Immature natural killer cell (primary cell): ENCODE measurements around the gene ADSS2. TPM values are rescaled to one million over a fixed set of nuclear protein-coding genes. Genes with fewer than 3 reads are reported as not detected.
"Not testable (repeated sequence)": the region's sequence is repeated elsewhere in the genome, so short reads cannot be mapped to it uniquely, and the experiment has no call there.

Source experiments
- DNase-seq, 3 donors: peaks; one replicate each; pipeline ENCODE4 v3.0.0; 2022; ENCODE audit warnings: mixed read lengths in 1 of 3
- H3K27ac Mint-ChIP-seq, 6 donors: one replicate each; pipeline ENCODE4 v1.8.0; 2020; ENCODE audit warnings: mixed read lengths in 6 of 6, mild to moderate bottlenecking in 5 of 6, inconsistent platforms in 4 of 6, moderate library complexity in 3 of 6
- H3K27me3 Mint-ChIP-seq, 3 donors: one replicate each; pipeline ENCODE4 v1.8.0; 2020 to 2021; ENCODE audit warnings: low read depth in 3 of 3, mild to moderate bottlenecking in 3 of 3, mixed read lengths in 3 of 3, moderate library complexity in 3 of 3, inconsistent platforms in 1 of 3
- H3K36me3 Mint-ChIP-seq, 3 donors: one replicate each; pipeline ENCODE4 v1.8.0; 2020; ENCODE audit warnings: mixed read lengths in 3 of 3, inconsistent platforms in 2 of 3, mild to moderate bottlenecking in 2 of 3
- H3K4me1 Mint-ChIP-seq, 2 donors: one replicate each; pipeline ENCODE4 v1.8.0; 2020; ENCODE audit warnings: inconsistent platforms in 2 of 2, mild to moderate bottlenecking in 2 of 2, mixed read lengths in 2 of 2, moderate library complexity in 1 of 2
- H3K4me3 Mint-ChIP-seq, 5 donors: one replicate each; pipeline ENCODE4 v1.8.0; 2020; ENCODE audit warnings: mild to moderate bottlenecking in 5 of 5, mixed read lengths in 5 of 5, inconsistent platforms in 3 of 5, moderate library complexity in 3 of 5
- H3K9me3 Mint-ChIP-seq, 6 donors: one replicate each; pipeline ENCODE4 v1.8.0; 2020; ENCODE audit warnings: mild to moderate bottlenecking in 6 of 6, mixed read lengths in 6 of 6, inconsistent platforms in 4 of 6, moderate library complexity in 3 of 6
- polyA plus RNA-seq, 3 donors: library from polyadenylated mRNA; unstranded; fragments of 300-500 nt; fragmentation: Illumina TruSeq; gene quantifications; one replicate each; pipeline ENCODE4 v1.2.3, GENCODE V29; 2021

The ADSS2 gene
- polyA plus RNA-seq: 10 to 100 TPM; 28.8 to 44.7 (median 30.0) TPM

DNA sequence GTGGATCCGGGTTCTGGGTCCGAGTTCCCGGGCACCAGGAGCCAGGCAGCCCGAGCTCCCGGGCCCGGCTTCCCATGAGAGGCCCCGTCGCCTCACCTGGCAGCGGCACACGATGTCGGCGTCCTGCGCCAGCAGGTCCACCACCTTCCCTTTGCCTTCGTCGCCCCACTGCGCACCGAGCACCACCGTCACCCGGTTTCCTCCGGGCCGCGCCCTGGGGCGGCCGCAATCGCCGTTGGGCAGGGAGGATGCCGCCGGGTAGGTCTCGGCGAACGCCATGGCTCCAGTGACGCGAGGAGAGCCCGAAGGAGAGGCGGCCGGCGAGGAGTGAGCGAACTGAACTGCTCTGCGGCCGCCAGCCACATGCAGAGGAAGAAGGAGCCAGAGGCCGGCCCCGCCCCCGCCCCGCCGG is at the start of gene ADSS2:
Gene ADSS2, minus strand, starts transcription at position 371 of the 412 bp plus-strand sequence. Its CDS starts 92 bp downstream, at position 279.
- Mint-ChIP-seq H3K36me3 (peaks cover 0 to 3% (median 0%) of the 10 kb centered on the region in 3 donors), H3K4me3 (peak within 1 kb of the TSS; percentile 89 to 97 (median 93)), H3K9me3 (no peaks in the 10 kb centered on the region), H3K27me3 (peaks cover 7 to 14% (median 9%) of the 10 kb centered on the region in 3 donors), H3K4me1 (peaks cover 42 to 57% of the 10 kb centered on the region in 2 donors), H3K27ac (peak within 1 kb of the TSS; percentile 95 to 99 (median 98))
- DNase-seq: no peak

DNA sequence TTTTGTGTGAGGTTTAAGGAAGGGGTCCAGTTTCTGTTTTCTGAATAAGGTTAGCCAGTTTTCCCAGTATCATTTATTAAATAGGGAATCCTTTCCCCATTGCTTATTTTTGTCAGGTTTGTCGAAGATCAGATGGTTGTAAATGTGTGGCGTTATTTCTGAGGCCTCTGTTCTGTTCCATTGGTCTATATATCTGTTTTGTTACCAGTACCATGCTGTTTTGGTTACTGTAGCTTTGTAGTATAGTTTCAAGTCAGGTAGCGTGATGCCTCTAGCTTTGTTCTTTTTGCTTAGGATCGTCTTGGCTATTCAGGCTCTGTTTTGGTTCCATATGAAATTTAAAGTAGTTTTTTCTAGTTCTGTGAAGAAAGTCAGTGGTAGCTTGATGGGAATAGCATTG is 48.8 kb upstream of the ADSS2 start:
- H3K27me3 Mint-ChIP-seq, H3K4me1 Mint-ChIP-seq, H3K9me3 Mint-ChIP-seq, H3K4me3 Mint-ChIP-seq, H3K36me3 Mint-ChIP-seq, H3K27ac Mint-ChIP-seq, DNase-seq: not testable (repeated sequence)

DNA sequence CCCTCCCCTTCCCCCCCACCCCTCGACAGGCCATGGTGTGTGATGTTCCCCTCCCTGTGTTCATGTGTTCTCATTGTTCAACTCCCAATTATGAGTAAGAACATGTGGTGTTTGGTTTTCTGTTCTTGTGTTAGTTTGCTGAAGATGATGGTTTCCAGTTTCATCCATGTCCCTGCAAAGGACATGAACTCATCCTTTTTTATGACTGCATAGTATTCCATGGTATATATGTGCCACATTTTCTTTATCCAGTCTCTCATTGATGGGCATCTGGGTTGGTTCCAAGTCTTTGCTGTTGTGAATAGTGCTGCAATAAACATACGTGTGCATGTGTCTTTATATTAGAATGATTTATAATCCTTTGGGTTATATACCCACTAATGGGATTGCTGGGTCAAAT is 47.8 kb upstream of the ADSS2 start:
- H3K4me3 Mint-ChIP-seq, H3K4me1 Mint-ChIP-seq, DNase-seq, H3K36me3 Mint-ChIP-seq, H3K9me3 Mint-ChIP-seq, H3K27me3 Mint-ChIP-seq, H3K27ac Mint-ChIP-seq: not testable (repeated sequence)

DNA sequence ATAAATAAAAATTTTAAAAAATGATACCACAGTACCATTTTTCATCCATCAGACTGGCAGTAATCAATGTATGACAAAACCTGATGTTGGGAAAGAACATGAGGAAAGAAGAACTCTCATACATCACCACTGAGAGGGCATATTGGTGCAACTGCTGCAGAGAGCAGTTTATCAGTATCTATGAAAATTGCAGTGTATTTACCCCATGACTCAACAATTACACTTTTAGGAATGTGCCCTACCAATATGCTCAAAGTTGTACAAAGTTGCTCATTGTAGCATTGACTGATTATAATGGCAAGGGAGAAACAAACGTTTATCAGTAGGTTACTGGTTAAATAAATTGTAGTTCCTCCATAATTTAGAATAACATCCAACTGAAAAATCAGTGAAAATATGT is 46.1 kb upstream of the ADSS2 start:
- Mint-ChIP-seq H3K9me3 (peaks cover 0 to 9% (median 1%) of the 10 kb centered on the region in 6 donors), H3K36me3 (no peaks in the 10 kb centered on the region), H3K4me3 (no peak overlapping the region), H3K27ac (no peak overlapping the region), H3K4me1 (no peaks in the 10 kb centered on the region), H3K27me3 (peaks cover 0 to 5% (median 4%) of the 10 kb centered on the region in 3 donors)
- no peak for DNase-seq

DNA sequence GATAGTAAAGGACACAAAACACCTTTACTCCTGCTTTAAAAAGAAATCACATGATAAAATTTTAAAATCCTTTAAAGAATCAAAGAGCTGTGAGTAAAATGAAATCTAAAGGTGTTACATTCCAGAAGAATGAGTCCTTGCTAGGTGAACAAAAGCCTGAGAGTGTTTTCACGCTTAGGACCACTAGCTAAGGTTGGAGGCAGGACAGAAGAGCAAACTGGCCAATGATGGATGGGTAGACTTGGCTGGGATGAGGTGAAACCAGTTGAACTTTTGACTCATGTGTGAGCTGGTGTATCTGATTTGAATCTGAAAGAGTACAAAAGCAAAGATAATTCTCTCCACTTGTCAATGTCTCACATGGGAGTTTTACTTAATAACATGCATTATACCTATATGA is 44.5 kb upstream of the ADSS2 start:
- Mint-ChIP-seq H3K4me3 (no peak overlapping the region), H3K27ac (no peak overlapping the region), H3K36me3 (peaks cover 0 to 4% (median 0%) of the 10 kb centered on the region in 3 donors), H3K4me1 (no peaks in the 10 kb centered on the region), H3K9me3 (peaks cover 0 to 9% (median 1%) of the 10 kb centered on the region in 6 donors), H3K27me3 (peaks cover 0 to 5% (median 4%) of the 10 kb centered on the region in 3 donors)
- no peak for DNase-seq

DNA sequence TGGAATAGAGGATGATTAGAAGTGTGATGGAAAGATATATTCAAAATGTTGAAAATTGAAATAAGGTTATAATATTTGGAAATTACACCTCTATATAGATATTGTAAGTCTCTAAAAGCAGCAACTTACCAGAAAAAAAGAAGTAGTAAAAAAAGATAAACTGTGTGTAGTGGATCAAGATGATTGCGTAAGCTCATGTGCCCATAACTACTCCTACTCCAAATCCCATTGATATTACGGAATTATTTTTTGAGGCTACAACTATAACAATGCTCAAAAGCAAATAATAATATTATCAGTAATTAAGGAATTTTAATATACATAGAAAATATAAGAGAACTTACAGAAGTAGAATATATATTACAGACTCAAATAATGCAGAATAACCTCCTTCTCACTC is 42.9 kb upstream of the ADSS2 start:
- no peak for DNase-seq
- no peaks in the 10 kb centered on the region for H3K4me1 Mint-ChIP-seq
- peaks cover 0 to 6% (median 0%) of the 10 kb centered on the region in 6 donors for H3K9me3 Mint-ChIP-seq
- peaks cover 0 to 5% (median 4%) of the 10 kb centered on the region in 3 donors for H3K27me3 Mint-ChIP-seq
- H3K4me3 Mint-ChIP-seq: no peak overlapping the region
- H3K27ac Mint-ChIP-seq: no peak overlapping the region
- peaks cover 0 to 10% (median 0%) of the 10 kb centered on the region in 3 donors for H3K36me3 Mint-ChIP-seq

DNA sequence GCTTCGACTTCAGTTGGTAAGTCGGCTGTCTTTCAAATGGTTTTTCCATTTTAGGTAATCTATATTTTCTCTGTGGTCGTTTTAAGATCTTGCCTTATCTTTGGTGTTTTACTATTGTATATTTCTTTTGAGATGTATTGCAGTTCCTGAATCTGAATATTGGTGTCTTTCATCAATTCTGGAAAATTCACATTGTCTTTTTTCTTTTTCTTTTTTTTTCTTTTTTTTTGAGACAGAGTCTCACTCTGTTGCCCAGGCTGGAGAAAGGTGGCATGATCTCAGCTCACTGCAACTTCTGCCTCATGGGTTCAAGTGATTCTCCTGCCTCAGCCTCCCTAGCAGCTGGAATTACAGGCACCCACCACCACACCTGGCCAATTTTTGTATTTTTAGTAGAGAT is 33.3 kb upstream of the ADSS2 start:
- not testable (repeated sequence) for H3K4me1 Mint-ChIP-seq, H3K9me3 Mint-ChIP-seq, H3K27me3 Mint-ChIP-seq, H3K27ac Mint-ChIP-seq, H3K4me3 Mint-ChIP-seq, DNase-seq
- peaks cover 0 to 26% (median 6%) of the 10 kb centered on the region in 3 donors for H3K36me3 Mint-ChIP-seq

DNA sequence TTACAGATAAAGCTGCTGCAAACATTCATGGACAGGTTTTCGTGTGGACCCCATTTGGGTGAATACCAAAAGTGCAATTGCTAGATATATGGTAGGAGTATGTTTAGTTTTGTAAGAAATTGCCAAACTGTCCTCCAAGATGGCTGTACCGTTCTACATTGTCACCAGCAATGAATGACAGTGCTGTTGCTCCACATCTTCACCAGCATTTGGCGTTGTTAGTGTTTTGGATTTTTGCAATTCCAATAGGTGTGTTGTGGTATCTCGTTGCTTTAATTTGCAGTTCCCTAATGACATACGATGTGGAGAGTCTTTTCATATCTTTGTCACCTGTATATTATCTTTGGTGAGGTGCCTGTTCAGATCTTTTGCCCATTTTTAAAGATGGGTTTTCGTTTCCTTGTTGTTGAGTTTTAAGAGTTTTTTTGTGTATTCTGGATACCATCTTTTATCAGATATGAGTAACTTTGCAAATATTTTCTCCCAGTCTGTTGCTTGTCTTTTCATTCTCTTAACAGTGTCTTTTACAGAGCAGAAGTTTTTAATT is 21.4 kb upstream of the ADSS2 start:
- no peaks in the 10 kb centered on the region for H3K9me3 Mint-ChIP-seq

DNA sequence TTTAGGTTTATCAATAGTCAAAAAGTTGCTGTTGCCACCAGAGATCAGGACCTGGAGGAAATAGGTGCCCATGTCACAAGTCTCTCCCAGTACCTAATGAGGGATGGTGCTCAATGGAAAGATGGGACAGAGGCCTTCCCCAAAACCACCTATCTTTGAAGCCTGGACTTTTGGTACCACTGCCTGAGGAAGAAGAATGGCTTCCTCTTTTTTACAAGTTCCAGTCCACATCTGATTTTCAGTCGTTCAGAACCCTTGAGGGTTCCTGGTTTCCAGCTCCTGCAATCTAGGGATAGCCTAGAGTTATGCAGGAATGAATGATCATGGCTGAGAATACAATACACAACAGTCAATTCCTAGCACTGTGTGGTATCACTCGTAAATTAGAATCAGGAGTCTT is 15.0 kb upstream of the ADSS2 start:
- no peak for DNase-seq
- H3K9me3 Mint-ChIP-seq: no peaks in the 10 kb centered on the region
- H3K4me1 Mint-ChIP-seq: no peaks in the 10 kb centered on the region
- peaks cover 0 to 2% (median 0%) of the 10 kb centered on the region in 3 donors for H3K36me3 Mint-ChIP-seq
- no peak overlapping the region for H3K4me3 Mint-ChIP-seq
- no peak overlapping the region for H3K27ac Mint-ChIP-seq
- no peaks in the 10 kb centered on the region for H3K27me3 Mint-ChIP-seq

More for the DNA sequence above, 21.4 kb upstream of the ADSS2 start:
- Mint-ChIP-seq H3K4me1 (no peaks in the 10 kb centered on the region), H3K27me3 (peaks cover 0 to 2% (median 0%) of the 10 kb centered on the region in 3 donors), H3K4me3 (no peak overlapping the region), H3K27ac (no peak overlapping the region), H3K36me3 (peaks cover 0 to 4% (median 0%) of the 10 kb centered on the region in 3 donors)
- no peak for DNase-seq

DNA sequence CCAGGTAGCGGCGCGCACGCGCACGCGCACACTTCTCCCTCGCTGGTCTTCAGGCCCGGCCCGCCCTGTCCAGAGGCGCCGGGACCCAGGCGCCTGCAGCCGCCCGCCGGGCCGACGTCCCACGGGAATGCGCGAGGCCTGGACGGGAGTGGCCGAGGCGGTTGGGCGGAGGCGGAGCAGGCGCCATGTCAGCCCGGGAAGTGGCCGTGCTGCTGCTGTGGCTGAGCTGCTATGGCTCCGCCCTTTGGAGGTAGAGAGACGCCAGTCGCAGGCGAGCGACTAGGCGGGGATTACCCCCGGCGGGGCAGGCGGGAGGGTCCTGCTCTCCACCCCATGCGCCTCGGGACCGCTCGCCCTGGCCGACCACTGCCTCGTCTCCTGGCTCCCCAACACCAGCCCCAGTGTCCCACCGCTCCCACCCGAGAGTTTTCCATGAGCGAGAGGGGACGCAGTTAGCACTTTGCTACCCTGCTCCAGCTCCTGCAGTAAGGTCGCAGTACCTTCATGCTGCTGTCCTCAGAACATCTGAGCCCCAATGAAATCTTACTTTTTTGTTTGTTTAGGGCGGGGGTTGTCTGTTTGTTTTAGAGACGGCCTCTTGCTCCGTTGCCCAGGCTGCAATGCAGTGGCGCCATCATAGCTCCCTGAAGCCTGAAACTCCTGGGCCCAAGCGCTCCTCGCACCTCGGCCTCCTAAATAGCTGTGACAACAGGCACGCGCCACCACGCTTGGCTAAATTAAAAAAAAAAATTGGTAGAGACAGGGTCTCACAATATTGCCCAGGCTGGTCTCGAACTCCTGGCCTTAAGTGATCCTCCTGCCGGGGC is 9.7 kb upstream of the ADSS2 start, which contains the start of gene CATSPERE:
Gene CATSPERE, plus strand, starts transcription at position 29 of the 827 bp plus-strand sequence. Its CDS starts 157 bp downstream, at position 186.
- Mint-ChIP-seq H3K36me3 (peaks cover 0 to 3% (median 0%) of the 10 kb centered on the region in 3 donors), H3K4me3 (peak within 1 kb of the TSS; percentile 81 to 88 (median 85)), H3K27ac (peak within 1 kb of the TSS; percentile 58 to 95 (median 88)), H3K9me3 (no peaks in the 10 kb centered on the region), H3K27me3 (peaks cover 2 to 4% (median 2%) of the 10 kb centered on the region in 3 donors), H3K4me1 (peaks cover 14 to 16% of the 10 kb centered on the region in 2 donors)
- peak; percentile 75 to 76 (median 76) for DNase-seq

DNA sequence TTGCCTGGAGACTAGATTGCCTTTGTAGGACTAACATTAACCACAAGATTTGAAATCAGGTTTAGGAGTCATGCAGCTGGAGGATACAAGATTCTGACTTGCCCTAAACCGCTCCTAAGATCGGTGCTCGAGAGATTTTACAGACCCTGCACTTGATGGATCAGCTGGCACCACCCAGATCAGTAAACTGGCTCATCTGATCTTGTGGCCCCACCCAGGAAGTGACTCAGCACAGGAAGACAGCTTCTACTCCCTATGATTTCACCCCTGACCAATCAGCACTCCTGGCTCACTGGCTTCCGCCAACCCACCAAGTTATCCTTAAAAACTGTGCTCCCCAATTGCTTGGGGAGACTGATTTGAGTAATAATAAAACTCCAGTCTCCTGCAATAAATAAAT is 8.5 kb upstream of the ADSS2 start:
- H3K27ac Mint-ChIP-seq: peak overlapping the region; percentile 13 to 70 (median 52)

DNA sequence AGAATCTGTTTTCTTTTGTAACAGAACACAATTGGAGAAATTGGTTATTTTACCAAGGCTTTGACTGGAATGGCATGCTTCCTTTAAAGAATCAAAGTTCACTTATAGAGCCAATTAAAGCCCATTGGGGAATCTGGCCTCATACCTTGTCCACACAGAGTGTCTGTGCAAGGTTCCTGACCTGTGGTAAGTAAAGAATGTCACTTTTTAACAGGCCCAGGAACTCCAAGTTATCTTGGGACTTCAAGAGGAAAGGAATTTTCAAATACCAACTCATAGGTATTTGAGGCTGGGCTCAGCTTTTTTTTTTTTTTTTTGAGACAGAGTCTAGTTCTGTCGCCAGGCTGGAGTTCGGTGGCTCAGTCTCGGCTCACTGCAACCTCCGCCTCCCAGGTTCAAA is 7.1 kb upstream of the ADSS2 start:
- peaks cover 2 to 6% (median 4%) of the 10 kb centered on the region in 3 donors for H3K27me3 Mint-ChIP-seq
- peaks cover 0 to 3% (median 0%) of the 10 kb centered on the region in 3 donors for H3K36me3 Mint-ChIP-seq
- DNase-seq: no peak
- no peak overlapping the region for H3K27ac Mint-ChIP-seq
- H3K4me3 Mint-ChIP-seq: no peak overlapping the region
- H3K4me1 Mint-ChIP-seq: peaks cover 14 to 16% of the 10 kb centered on the region in 2 donors
- H3K9me3 Mint-ChIP-seq: no peaks in the 10 kb centered on the region

More for the DNA sequence above, 8.5 kb upstream of the ADSS2 start:
- no peaks in the 10 kb centered on the region for H3K9me3 Mint-ChIP-seq
- H3K36me3 Mint-ChIP-seq: peaks cover 0 to 3% (median 0%) of the 10 kb centered on the region in 3 donors
- peaks cover 2 to 4% (median 4%) of the 10 kb centered on the region in 3 donors for H3K27me3 Mint-ChIP-seq
- DNase-seq: no peak
- H3K4me3 Mint-ChIP-seq: peak overlapping the region; percentile 53 to 72 (median 65)
- peaks cover 14 to 16% of the 10 kb centered on the region in 2 donors for H3K4me1 Mint-ChIP-seq

DNA sequence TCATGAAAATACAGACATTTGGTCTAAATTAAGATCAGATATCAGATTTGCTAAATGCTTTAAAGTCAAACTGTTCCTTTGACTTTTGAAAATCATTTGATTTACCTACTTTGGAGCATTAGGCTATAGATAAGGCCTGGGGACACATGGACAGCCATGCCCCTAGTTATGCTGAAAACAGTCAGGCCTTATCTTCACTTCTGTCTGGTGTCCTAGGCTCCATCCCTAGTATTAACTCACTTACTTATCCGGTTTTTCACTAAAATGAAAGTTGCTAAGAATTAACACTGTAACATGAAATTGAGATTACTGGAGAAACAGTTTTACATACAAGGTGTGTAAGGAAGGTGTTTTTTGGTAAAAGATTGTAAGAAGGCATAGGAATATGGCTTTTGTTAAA is 4.9 kb upstream of the ADSS2 start:
- H3K9me3 Mint-ChIP-seq: no peaks in the 10 kb centered on the region
- H3K4me3 Mint-ChIP-seq: no peak overlapping the region
- peaks cover 20 to 28% of the 10 kb centered on the region in 2 donors for H3K4me1 Mint-ChIP-seq
- H3K36me3 Mint-ChIP-seq: peaks cover 0 to 3% (median 0%) of the 10 kb centered on the region in 3 donors
- no peak for DNase-seq
- H3K27me3 Mint-ChIP-seq: peaks cover 4 to 7% (median 7%) of the 10 kb centered on the region in 3 donors
- H3K27ac Mint-ChIP-seq: no peak overlapping the region

DNA sequence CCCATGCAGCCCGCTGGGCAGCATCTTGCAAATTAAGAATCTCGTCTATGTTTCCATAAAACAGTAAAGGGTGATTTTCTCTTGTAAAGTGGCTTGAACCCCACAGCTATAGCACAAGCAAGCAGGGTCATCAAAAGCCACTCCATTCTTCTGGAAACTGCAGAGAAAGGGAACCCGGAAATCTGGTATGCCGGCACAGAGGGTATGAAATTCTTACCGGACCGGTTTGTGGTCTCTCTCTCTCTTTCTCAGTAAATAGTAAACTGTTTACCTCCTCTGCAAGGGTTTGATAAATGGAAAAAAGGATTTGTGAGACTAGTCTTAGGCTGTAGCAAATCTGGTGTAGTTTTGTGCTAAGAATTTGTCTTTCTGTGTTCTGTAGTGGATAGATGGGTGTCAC is 2.7 kb upstream of the ADSS2 start:
- H3K4me3 Mint-ChIP-seq: no peak overlapping the region
- peaks cover 21 to 28% of the 10 kb centered on the region in 2 donors for H3K4me1 Mint-ChIP-seq
- peaks cover 7 to 17% (median 9%) of the 10 kb centered on the region in 3 donors for H3K27me3 Mint-ChIP-seq
- H3K27ac Mint-ChIP-seq: peak overlapping the region in 1 of 6 donors; percentile 12
- H3K36me3 Mint-ChIP-seq: peaks cover 0 to 3% (median 0%) of the 10 kb centered on the region in 3 donors
- no peaks in the 10 kb centered on the region for H3K9me3 Mint-ChIP-seq
- DNase-seq: no peak
